Stimulated activated CD4-positive, alpha-beta T cell treated with anti-CD3 and anti-CD28 coated beads, TNF-alpha, amount 100 ng/mL, for 4 hours (primary cell): ENCODE data around the gene NHLH2.

ENCODE experiments used
- DNase-seq, 3 experiments: peaks; one replicate each; pipeline ENCODE4 v3.0.0-alpha.2; 2020; ENCODE audit warnings: low read depth in 3 of 3

The NHLH2 gene

DNA sequence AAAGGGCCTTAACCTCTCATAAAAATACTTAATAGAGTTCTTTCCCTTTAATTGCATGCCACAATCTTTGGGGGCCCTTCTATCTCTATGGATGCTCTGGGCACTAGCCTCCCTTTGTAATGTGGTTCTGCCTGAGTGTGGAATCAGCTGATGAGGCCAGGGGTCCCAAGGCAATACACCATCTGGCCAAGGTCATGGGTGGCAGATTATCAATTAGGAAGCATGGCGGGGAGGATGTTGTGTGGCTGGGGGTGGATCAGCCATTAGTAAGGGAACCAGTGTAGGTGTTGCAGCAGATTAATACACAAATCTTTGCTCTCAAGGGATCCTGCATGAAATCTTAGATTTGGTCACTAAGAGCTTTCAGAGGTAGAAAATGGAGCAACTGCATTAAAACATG, 35.3 kb downstream of the NHLH2 start:
- no peak for DNase-seq

DNA sequence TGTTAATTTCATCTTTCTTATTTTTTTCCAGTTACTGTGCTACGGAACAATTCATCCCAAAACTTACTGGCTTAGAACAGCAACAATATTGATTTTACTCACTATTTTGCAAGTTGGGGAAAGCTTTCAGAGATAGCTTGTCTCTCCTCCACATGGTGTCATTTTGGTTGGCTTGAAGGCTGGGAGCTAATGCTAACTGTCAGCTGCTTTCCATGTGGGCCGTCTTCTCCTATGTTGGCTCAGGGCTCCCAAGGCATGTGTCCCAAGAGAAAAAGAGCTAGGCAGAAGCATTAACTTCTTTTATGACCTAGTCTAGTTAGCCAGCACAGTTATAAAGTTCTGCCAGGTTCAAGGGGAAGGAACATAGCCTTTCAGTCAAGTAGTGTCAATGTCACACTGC, 38.5 kb downstream of the NHLH2 start:
- DNase-seq = no peak

GRCh38 chr1:115797486-115797885, 43.4 kb downstream of the NHLH2 start:
- no peak for DNase-seq

GRCh38 chr1:115796897-115797296, 44.0 kb downstream of the NHLH2 start:
- no peak for DNase-seq

GRCh38 chr1:115796036-115796435, 44.9 kb downstream of the NHLH2 start:
- DNase-seq = no peak

DNA sequence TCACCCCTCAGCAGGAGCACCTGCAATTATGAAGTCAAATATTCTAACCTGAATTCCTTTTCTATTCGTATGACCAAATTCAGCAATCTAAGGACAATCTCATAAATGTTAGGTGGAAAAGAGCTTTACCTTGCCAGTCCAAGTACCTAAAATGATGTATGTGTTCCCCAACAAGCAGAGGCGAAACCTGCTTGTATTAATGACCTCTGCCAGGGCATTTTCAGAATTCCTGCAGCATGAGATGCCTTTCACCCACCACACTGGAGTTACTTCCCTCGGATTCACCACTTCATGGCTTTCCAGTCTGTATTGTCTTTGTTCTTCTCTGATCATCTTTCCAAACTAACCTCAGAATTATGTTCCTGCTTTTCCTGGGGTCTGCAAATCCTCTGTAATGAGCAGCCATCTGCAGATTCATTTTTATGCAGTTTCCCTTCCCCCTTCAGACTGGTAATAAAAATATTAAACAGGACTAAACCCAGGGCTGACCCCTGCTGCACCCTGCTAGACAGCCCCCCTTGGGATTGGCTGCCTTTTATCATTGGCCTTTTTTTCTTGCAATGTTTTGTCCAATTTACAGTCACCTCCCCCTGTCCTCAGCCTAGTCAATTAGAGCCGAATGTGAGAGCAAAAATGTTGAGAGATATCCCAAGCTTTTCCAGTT, 45.8 kb downstream of the NHLH2 start:
- no peak for DNase-seq

DNA sequence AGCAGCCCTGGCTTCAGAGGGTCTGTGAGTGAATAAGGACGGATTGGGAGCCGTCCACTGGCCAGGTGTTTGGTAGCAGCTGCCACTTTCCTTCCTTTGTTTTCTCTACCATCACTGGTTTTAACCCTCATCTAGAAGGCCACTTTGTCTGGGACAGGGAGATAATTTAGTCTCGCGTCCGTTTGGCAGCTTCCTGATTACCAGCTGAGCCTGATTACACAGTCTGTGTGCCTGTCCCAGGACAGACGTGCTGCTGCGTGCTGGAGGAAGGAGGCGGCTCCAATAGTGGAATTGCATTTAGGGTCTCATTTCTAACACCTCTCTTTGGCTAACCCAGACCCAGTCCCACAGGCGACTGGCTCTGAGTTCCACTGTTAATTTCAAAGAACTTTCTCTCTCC, 47.8 kb downstream of the NHLH2 start:
- DNase-seq = no peak

DNA sequence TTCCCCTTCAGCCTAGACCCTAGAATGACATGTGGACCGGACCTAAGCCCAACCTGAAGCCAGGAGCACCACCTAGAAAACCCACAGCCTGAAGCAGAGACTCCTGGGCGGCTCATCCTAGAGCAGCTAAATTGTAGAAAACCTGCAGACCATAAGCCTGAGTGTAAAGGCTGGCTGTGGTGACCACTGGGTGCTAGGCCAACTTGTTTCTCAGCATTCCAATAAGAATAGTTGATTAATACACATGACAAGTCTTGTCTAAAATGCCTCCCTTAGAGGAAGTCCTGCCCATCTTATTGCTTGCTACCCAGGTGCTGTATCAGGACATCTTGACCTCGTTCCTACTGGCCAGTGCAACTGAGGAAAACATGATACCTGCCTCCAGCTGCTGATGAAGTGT, 49.1 kb downstream of the NHLH2 start:
- no peak for DNase-seq

DNA sequence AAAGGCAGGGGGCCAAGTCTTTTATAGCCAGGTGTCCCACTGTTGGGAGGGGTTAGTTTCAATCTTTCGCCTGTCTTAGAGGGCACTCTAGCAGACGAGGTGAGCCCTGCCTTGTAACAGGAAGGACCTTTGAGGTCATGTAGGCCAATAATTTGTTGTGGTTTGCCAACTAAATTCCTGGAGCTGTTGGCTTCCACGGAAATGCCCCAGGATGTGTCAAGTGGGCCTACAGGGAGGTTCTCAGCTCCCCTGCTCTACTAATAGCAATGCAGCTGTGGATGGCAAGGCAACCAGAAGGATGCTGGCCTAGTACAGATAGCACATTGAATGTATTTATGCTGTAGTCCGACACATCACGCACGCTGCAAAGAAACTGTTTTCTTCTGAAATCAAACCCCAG, 50.1 kb downstream of the NHLH2 start:
- no peak for DNase-seq

- no peak for DNase-seq
Measured at GRCh38 chr1:115790356-115790755, 50.6 kb downstream of the NHLH2 start.
